IPS-NIHi7 (cell line): ENCODE results near the gene DIAPH3.

Source experiments
- DNase-seq: peaks from one replicate; pipeline ENCODE4 v3.0.0; 2012; ENCODE audit warnings: mixed read lengths; ENCODE audit errors: extremely low spot score

The DIAPH3 gene

GRCh38 chr13:59728896-59729545 lies 434.7 kb downstream of the DIAPH3 start:
- DNase-seq: no peak

DNA sequence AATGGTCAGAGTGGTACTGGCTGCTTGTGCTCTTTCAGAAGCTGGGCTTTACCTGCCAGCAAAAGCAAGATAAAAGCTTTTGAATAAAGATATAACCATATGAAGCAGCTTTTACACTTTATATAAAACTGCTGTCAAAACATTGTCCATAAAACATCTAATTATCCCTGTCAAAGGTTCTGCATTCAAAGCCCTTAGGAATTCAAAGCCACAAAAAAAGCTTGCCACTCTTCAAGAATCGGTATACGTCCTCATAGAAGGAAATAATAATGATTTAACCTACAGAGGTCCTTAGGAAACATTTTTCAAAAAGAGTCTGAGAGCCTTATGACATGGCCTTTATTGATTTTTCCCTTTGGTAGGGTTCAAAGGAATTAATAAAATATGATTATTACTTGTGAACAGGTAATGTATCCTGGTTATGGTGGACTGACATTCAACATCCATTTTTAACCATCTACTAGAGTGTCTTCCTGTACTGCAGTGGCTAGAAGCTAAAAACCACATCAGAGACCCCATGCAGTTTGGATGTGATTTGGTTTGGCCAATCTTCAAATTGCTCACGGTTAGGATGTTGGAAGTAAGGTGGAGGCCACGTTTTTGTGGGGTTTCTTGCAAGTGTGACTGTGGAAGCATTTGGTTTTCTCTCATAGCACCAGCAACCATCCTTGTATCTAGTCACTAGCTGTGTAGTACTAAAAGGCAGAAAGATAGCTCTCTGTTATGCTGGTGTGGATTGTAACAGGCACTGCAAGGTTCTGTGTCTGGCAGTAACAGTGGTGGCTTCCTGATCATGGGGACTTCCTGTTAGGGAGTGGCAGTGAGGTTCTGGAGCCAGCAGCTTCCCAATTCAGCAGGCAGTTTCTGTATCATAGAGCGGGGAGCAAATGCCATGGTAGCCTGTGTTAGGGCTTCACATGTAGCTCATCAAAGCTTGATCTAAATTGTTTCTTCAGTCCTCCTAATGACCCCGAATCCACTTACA lies 441.5 kb downstream of the DIAPH3 start:
- peak; percentile 22 for DNase-seq

DNA sequence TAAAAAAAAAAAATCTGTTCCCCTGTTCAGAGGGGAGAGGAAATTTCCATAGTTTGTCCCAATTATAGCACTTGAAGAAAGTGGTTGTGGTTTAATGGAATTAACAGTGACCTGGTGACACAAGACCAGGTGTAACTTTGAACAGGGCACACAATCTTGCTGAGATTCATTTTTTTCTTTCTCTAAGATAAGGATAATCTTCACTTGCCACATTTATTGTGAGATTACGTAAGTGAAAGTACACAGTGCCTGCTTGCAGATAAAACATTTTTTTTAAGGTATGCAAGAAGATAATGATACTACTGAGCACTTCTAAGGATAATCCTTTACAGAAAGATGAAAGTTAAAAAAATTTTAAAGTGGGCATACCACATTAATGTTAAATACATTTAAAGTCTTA lies 448.1 kb downstream of the DIAPH3 start:
- no peak for DNase-seq

DNA sequence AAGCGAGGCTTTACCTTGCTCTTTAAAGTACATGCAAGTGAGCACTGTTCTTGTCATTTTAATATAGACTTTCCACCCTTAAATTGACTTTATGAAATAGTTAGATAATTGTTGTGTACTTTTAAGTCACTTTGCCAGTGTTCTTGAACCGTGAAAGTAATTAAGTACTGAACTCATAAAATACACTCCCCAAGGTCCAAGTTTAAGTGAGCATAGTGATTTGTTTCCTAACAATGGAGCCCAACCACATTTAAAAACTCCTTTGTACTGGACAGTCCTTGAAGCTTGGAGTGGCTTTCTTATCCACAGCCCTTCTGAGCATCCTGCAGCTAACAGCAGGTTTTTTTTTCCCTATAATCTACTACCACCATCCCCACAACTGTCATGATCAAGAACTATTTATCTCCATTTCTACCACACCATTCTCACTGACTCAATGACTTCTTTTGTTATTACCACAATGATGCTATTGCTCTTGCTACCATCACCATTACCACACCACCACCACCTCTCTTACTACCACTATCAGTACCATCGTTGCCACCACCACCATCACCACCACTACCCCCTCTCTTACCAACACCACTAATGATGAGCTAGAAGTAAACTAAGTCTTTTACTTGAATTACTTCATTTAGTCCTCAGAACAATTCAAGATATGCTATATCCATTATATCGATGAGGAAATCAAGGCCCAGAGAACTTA lies 452.6 kb downstream of the DIAPH3 start:
- no peak for DNase-seq

GRCh38 chr13:59710416-59710815 lies 453.3 kb downstream of the DIAPH3 start:
- DNase-seq: no peak

DNA sequence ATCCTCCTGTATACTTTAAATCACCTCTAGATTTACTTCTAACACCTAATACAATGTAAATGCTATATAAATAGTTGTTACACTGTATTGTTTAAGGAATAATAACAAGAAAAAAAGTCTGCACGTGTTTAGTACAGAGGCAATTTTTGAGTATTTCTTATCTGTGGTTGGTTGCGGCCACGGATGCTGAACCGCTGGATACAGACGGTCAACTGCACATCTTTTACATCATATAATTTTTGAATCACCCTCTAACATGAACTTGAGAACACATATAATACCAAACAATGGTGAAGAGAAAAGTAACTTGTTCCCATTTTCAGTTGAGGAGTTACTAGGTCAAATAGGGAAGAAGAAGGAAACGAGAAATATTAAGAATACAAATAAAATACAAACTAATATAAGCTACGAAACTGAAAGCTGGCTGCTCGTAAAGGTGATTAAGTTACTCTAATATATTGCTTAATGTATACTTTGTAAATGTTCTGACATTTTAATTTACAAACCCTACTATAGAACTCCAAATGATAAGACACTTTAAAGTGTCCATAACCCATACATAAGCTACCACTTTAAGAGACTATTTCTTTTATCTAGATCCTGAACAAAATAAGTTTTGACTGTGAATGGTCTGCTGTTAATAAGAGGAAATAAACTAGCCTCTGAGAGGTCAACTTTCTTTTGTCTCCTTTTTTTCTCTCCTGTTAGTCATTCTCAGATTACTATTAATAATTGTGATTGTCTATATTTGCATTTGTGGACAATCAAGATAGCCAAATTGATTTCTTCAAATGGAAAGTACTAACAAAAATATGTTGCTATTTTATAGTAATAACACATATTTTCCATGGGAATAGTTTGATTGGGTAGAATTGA lies 457.4 kb downstream of the DIAPH3 start:
- DNase-seq: no peak

DNA sequence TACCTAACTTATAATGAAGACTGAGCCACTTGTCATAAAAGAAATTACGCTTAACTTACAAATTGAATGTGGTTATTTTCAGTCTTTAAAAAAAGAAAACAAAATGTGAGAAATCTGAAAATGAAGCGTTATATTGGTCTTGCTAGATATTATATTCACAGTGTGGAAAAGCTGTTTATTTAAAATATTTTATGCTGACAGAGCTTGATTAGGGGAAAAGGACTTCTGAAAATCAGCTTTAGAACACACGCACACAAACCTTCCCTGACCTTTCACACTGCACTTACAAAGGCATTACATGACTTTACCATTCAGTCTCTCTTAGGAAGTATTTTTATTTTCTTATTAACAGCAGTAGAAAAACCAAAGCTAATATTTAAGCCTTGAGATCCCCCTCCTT lies 461.5 kb downstream of the DIAPH3 start:
- no peak for DNase-seq

- no peak for DNase-seq
Measured at GRCh38 chr13:59701261-59701660, 462.5 kb downstream of the DIAPH3 start.

- no peak for DNase-seq
Measured at GRCh38 chr13:59700281-59700680, 463.4 kb downstream of the DIAPH3 start.

DNA sequence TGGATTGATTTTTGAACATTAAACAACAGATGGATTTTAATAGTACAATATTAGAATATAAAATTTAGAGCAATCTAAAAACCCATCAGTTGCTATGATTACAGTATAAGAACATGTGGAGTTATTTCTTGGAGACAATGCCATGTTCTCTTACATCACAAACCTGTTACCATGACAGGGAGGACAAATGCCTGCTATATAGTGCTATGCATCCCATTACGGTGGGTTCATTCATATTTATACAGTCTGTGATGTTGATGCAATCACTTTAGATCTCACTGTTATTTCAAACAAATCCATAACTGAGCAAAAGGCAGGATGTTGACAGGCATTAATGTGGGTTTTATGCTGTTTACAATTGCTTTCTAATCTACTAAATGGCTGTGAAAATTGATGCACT lies 467.5 kb downstream of the DIAPH3 start:
- DNase-seq: no peak

- no peak for DNase-seq
Measured at GRCh38 chr13:59691501-59692066, 472.1 kb downstream of the DIAPH3 start.

DNA sequence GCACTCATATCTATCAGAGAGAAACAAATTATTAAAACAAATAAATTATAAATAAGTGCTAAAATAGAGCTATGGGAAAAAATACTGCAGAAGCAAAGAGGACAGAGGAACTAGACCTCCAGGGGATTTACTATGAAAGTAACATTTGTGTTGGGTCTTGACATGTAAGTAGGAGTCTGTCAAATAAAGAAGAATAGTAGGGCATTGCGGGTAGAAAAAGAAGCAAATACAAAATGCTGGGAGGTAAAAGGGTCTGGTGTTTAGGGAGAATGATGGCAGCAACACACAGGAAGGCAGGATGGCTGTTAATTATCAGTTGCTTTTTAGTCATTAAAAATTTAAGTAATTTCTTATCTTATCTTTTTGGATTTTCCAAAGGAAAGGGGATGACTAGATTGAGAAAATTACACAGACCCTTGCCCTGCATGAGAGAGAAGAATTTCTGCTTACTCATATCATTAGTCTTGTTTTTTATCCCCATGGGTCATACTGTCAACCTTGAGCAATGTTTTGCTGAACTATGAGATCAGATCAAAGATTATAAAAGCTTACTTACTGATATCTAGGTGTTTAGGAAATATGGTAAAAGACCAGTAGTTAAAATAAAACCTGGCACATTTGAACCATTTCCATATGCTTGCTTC lies 472.7 kb downstream of the DIAPH3 start:
- no peak for DNase-seq

- peak; percentile 48 for DNase-seq
Measured at GRCh38 chr13:59689057-59689456, 474.7 kb downstream of the DIAPH3 start.

DNA sequence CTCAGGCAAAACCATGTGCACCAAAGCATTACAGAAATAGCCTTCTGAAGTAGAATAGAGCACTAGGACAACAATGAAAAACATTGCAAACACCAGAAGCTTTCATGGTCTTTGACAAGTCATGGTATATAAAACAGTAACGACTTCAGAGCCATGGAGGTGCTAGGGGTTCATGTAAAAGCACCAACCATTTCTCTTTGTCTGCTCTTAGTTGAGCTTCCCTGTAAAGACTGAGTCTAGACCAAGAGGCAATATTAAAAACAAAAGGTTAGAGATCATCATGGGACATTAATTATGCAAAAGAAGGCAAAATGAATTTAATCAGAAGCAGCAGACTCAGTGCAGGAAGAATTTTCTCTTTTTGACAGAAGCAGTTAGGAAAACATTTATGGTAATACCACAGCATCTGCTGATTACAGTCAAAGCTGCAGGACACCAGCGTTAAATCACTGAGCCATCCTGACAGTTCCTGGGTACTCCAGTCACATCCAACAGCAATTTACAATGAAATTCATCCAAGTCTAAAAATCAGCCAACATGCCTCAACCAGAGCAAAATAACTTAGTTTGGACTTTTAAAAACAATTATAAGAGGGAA lies 476.8 kb downstream of the DIAPH3 start:
- DNase-seq: no peak

DNA sequence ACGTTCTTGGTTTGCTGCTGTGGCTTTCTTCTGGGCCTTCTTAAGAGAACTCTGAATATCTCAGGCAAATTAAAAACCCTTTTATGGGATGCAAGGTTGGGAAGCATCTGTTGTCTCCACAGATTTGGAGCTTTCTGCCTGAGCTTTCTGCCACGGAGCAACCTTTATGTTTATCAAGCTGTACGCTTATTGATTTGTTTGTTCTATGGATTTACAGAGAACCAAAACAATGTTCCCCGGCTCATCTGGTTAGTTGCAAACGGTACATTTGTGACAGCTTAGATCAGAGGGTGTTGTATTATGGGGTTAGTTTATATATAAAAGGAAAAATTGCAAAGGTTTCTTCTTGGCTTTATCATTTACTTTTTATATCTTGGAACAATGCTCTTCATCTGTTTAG lies 479.6 kb downstream of the DIAPH3 start:
- no peak for DNase-seq

- no peak for DNase-seq
Measured at GRCh38 chr13:59681636-59682311, 482.0 kb downstream of the DIAPH3 start.

DNA sequence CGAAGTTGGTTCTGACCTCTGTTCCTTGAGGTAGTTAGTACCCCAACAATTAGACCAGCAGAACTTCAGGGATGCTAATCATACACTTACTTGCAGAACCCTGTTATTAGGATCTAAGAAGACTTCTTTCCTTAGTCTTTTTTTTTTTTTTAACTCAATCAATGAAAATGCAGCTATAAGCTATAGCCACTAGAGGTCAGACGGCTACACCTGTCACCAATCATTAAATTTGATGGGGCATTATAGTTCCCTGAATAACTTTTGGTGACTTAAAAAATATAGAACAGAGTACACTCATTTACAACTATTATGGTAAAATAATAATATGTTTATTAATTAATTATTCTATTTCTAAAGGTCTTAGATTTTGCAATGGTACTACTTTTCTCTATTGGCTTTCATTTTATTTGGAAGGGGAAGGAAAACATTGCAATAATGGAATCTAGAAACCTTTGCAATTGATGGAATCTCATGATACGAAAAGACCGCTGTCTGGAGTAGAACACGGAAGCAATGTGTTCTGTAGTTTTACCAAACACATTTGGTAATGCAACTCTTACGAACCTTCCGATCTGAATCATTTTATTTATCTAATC lies 483.2 kb downstream of the DIAPH3 start:
- no peak for DNase-seq

DNA sequence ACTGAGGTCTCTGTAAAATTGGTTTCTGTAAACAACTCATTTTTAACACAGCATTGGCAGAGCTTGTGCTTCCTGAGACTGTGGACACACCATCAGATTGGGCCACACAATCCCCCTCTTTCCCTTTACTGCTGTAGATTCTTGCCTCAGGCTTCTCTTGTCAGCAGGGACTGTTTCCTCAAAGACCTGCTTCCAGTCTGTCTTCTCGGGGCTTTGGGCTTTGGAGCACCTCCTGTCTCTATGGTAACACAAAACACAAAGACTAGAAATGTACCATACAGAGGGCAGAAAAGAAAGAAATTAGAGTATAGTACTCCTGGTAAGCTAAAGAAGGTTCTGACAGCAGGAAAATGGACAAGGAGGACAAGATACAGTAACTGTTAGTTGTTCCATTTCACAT lies 484.5 kb downstream of the DIAPH3 start:
- DNase-seq: no peak
